HG03064 (cell line): ENCODE measurements around the gene CIB1.
"Not testable (repeated sequence)": the region's sequence is repeated elsewhere in the genome, so short reads cannot be mapped to it uniquely, and the experiment has no call there.

Experiments
- ATAC-seq: cut with Tn5 transposase; IDR thresholded peaks from one replicate; pipeline ENCODE4 v1.9.1; 2021; ENCODE audit warnings: low read depth; ENCODE audit not compliant: unreplicated experiment

Gene CIB1

DNA sequence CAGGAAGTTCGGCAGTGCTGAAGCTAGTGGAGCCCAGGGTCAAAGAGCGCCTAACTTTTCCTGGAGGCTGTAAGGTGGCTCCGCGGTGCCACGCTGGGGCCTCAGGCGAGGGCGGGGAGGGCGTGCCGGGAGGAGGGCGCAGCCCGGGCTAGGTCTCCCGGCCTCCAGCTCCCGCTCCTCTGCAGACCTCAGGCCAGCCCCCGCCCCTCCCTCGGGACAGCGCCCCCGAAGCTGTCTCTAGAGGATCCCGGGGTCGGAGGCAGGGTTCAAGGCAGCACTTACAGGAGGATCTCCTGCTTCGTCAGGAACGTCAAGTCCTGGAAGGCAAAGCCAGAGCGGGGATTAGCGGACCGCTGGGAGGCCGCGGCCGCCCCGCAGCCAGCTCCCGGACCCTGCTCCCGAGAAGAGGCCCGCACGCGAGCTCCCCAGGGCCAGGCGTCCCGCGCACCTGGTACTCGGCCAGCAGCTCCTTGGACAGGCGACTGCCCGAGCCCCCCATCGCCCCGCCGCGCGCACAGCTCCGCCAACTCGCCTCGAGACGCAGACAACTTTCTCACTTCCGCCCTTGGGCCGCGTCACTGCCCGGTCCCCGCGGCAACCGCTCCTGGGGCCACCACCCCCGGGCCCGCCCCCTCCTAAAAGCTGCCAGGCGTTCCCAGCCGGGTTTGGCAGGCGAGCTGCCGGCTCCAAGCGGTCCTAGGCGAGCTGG, at the start of gene CIB1:
TSS of gene CIB1 (minus strand) at position 555 of the 709 bp plus-strand sequence. CDS start at position 499, 56 bp downstream.
- ATAC-seq: peak; percentile 90

DNA sequence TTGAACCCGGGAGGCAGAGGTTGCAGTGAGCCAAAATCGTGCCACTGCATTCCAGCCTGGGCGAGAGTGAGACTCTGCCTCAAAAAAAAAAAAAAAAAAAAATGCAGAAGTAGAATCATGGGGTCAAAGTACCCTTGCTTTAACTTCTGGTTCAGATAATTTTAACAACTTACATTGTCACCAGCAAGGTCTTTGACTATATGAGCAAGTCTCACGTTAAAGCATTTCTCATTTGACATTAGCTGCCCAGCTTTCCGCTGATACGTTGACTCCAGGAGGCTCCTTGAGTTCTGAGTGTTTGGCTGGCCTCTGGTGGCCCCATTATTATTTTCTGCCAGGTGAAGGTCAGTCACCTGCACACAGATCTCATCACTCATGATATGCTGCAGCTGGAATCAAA, 47.9 kb upstream of the CIB1 start:
- not testable (repeated sequence) for ATAC-seq

DNA sequence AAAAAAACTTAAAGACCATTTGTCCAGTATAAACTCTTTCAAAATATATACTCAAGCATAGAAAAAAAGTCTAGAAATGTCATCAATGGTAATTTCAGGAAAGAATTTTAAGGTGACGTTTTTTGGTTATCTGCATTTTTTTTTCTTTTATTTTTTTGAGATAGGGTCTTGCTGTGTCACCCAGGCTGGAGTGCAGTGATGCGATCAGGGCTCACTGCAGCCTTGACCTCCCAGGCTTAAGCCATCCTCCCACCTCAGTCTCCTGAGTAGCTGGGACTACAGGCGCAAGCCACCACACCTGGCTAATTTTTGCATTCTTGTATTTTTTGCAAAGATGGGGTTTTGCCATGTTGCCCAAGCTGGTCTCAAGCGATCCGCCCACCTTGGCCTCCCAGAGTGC, 47.0 kb upstream of the CIB1 start:
- ATAC-seq: not testable (repeated sequence)

DNA sequence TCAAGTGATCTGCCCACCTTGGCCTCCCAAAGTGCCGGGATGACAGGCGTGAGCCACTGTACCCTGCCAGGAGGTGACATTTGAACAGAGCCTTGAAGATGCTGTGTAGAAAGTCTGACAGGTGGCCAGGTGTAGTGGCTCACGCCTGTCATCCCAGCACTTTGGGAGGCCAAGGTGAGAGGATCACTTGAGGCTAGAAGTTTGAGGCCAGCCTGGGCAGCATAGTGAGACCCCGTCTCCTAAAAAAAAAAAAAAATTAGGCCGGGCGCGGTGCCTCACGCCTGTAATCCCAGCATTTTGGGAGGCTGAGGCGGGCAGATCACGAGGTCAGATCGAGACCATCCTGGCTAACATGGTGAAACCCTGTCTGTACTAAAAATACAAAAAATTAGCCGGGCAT, 44.7 kb upstream of the CIB1 start:
- not testable (repeated sequence) for ATAC-seq

DNA sequence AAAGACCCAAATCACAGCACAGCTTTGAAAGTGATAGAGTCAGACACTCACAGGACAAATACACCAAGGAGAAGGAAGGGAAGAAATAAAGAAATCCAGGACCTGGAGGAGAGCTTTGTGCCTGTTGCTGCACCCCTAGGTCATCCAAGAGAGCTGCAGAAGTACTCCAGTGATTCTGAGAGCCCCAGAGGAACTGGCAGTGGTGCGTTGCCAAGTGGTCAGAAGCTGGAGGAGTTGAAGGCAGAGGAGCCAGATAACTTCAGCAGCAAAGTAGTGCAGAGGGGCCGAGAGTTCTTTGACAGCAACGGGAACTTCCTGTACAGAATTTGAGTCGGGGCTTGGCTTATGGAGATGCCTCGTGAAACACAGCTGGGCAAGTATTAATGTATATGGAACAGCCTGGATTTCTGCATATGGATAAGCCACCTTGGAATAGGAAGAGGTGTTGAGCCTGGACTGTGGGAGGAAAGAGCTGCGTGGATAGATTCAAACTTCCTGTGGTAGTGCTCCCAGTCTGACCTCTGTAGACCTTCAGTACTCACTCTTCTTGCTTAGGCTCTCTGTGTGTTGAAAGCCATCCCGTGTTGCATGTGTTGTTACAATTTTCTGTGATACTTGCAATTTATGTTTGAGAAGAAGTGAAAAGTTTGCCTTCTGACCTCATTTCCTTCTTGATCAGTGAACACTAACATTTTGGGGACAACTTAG, 37.9 kb upstream of the CIB1 start:
- ATAC-seq: no peak

DNA sequence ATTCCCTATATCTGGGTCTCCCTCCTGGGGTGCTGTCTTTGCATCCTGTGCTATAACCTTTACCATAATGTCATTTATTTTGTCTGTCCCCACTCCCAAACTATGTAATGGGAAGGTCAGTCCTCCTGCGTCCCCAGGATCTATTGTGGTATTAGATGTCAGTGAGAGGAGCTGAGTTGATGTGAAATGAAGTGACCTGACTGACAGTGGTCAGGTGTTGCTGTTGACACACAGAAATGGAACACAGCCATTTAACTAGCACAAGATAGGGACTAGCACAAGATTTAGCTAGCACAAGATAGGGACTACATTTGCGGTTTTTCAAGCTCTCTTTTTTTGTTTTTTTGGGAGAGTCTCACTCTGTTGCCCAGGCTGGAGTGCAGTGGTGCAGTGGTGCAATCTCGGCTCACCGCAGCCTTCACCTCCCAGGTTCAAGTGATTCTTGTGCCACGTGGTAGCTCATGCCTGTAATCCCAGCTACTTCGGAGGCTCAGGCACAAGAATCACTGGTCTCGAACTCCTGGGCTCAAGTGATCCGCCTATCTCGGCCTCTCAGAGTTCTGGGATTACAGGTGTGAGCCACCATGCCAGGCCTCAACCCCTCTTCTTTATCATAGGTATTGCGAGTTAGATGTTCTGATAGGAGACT, 36.9 kb upstream of the CIB1 start:
- ATAC-seq: no peak

DNA sequence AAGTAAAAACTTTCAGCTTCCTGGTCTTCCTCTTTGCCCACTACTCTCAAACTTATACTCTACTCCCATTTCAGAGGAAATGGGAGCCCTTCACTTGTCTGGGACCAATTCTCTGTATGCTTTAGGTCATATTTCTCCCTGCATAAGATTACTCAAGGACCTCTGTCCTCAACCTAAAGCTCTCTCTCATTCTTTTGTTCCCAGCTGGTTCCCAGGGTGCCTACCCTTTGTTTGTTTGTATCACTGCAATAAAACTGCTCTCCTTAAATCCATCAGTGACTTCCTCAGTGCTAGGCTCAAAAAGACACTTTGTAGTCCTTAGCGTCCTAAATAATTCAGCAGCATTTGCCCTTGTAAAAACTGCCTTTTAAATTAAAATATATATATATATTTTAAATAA, 34.7 kb upstream of the CIB1 start:
- ATAC-seq: no peak

DNA sequence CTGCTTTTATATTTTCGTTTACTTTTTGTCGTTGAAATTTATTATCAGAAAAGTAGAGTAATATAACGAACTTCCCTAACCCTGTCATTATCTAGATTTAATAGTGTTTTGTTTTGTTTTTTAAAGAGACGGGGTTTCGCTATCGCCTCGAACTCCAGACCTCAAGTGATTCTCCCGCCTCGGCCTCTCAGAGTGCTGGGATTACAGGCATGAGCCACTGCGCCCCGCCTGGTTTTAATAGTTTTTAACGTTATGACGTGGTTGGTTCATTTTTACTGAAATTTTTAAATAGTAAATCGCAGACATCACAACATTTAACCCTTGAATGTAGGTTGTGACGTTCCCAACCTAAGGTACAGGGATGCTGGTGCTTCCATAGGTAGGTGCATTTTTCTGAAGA, 32.7 kb upstream of the CIB1 start:
- ATAC-seq: no peak

DNA sequence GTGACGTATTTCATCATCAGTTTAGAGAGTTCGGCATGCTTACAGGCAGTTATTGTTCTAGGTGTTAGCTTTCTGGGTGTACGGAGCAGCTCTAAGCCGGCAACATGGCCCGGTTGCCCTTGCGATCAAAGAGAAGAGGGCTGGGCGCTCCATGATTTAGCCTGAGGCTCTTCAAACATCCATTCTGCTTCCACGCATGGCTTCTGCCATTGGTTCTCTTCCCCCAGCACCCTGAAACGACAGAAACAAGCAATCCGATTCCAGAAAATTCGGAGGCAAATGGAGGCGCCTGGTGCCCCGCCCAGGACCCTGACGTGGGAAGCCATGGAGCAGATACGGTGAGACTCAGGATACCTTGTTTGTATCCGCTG, 32.3 kb upstream of the CIB1 start:
- no peak for ATAC-seq

DNA sequence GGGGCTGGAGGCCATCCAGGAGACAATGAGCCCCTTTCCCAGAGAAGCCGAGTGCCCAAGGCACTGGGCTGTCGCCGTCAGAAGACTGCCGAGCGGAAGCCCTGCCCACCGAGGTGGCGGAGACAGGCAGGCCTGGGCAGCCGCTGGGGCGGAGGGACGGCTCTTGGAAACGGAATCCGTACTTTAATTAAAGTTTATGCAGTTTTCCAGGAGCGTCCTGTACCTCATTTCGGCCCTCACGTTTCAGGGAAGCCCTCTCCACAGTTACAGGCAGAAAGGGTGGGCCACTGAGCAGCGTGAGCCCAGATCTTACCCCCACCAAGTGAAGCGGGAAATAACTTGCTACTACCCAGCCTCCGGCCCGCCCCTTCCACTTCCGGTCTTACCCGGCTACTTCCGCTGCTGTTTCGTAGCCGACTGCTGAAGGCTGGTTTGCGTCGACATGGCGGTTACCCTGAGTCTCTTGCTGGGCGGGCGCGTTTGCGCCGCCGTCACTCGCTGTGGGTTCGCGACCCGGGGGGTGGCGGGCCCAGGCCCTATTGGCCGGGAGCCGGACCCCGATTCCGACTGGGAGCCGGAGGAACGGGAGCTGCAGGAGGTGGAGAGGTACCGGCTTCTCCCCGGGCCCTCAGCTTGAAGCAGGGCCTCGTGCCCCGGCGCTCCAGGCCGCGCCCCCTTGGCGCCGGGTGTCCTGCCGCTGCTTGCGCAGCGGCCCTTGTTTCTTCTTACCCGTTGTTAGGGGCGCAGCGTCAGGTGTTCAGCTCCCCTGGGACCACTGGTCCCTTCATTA, 31.7 kb upstream of the CIB1 start, which contains the start of gene NGRN:
TSS of gene NGRN (plus strand) at position 402 of the 790 bp plus-strand sequence. CDS start at position 443, 41 bp downstream.
- ATAC-seq: peak; percentile 86

DNA sequence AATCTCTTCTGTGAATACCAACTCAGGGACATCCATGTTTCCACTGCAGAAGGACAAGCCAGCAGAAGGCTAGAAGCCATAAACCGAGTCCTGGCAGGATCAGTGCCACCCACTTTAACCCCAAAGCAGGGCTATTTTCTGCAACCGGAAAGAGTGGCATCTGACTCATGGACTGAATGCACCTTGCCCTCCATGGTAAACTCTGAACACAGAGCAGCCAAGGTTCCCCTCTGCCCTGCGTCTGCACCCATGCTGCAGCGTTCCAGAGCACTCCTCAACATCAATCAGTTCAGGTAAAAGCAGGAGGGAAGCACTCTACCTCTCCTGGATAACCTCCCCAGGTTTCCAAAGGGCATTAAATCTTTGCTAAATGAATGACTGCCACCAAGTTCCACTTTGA, 30.9 kb upstream of the CIB1 start:
- no peak for ATAC-seq

DNA sequence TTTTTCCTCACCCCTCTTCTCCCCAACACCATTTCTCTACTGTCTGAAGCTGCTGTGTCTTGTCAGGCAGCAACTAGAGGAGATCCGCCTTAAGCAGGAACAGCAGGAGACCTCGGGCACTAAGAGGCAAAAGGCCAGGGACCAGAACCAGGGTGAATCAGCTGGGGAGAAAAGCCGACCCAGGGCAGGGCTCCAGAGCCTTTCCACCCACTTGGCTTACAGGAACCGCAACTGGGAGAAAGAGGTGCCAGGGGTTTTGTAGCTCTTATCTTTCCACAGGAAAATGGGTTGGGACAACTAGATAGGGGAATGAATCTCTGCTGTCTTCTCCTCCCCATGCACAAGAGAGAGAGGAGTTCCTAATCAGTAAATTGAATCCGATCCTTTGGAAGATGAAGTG, 28.7 kb upstream of the CIB1 start:
- no peak for ATAC-seq

DNA sequence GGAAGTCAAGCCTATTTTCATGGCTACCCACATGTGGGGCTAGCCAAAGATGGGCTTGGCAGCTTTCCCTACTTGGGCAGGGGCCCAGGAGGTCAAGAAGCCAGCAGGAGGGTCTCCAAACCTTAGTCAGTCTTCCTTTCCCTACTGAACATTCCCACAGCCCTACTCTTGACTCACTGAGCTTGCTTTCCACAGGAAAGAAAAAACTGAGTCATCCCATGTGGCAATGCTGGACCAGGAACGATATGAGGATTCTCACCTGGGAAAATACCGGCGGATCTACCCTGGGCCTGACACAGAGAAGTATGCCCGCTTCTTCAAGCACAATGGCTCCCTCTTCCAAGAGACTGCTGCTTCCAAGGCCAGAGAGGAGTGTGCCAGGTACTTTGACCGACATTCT, 28.1 kb upstream of the CIB1 start:
- ATAC-seq: no peak

DNA sequence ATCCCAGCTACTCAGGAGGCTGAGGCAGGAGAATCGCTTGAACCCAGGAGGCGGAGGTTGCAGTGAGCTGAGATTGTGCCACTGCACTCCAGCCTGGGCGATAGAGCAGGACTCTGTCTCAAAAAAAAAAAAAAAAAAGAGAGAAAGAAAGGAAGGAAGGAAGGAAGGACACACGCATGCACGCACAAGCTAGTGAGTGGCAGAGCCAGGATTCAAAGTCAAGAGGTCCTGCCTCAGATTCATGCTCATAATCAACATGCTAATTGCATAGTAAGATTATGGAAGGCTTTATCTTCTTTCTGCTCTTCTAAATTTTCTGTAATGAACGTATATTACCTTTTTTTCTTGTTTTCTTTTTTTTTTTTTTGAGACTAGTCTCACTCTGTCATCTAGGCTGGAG, 27.0 kb upstream of the CIB1 start:
- not testable (repeated sequence) for ATAC-seq

DNA sequence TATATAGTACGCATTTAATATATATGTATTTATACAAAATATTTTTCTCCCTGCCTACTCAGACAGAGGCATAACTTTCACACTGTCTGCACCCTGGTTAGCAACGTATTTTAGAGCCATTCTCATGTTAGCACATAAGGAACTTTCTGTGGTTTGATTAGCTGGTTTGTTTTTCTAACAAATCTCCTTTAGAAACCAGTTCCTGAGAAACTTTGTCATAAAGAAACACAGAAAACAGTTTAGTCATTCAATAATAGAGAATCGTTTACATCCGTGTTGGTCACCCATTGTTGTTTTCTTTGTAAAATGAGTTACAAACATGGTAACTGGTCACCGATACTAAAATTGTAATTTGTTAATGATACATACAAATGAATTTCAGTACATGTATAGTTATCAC, 25.8 kb upstream of the CIB1 start:
- peak; percentile 79 for ATAC-seq

DNA sequence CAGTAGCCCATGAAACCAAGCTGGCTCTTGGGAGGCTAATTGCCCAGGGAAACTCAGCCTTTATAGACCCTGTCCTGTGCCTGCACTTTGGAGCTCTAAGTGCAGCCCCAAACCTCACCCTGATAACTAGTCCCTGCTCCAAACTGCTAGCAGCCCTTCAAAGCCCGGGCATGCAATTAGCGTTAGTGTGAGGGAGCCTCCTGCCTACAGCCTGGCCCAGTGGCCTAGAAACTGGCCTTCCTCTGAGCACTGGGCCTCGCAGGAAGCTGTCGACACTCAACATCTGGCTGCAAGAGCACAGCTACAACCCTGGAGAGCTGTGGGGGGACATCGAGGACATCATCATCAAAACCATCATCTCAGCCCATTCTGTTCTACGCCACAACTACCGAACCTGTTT, 24.0 kb upstream of the CIB1 start:
- ATAC-seq: no peak

DNA sequence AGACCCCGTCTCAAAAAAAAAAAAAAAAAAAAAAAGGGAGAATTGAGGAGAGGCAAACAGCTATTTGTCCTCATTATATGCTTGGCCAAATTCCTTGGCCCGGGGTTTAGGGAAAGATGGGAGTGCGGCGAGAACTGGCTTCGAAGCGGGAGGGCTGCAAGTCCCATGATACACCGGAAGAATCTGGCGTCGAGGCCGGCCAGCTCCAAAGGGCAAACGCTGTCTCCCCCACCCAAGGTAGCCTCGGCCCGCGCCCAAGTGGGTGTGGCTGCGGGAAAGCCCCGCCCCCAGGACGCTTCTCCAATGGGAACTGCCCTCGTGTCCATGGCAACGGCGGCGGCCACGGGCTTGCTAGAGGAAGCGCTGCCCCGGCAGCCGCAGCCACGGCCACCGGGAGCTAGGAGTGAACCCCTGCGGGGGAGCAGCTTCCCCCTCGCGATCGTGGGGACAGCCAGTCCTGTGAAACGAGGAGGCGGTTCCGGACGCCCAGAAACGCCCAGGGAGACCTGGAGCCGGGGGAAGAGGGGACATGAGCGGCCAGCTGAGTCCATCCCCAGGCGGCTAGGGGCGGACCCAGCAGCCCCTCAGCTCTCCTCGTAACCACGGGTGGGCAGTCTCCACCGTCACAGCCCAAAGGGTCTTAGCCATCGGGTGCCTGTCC, 15.6 kb upstream of the CIB1 start, which contains the start of gene TTLL13:
TSS of gene TTLL13 (plus strand) at position 354 of the 661 bp plus-strand sequence. CDS start 1,075 bp downstream, outside the sequence.
- ATAC-seq: no peak

DNA sequence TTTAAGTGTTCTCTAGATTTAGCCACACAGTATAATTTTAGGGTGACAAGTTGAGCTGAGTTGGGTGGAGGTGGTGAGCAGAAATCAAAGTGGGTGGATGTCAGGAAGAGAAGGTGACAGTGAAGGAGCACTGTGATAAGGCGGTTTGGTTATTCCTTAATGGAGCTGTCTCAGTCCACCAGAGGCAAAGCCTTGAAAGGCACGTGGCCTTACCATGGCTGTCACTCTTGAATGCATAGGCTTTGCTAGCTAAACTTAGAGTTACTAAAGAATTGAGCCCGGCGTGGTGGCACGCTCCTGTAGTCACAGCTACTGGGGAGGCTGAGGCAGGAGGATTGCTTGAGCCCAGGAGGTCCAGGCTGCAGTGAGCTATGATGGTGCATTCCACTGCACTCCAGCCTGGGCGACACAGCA, 15.1 kb upstream of the CIB1 start:
- no peak for ATAC-seq

DNA sequence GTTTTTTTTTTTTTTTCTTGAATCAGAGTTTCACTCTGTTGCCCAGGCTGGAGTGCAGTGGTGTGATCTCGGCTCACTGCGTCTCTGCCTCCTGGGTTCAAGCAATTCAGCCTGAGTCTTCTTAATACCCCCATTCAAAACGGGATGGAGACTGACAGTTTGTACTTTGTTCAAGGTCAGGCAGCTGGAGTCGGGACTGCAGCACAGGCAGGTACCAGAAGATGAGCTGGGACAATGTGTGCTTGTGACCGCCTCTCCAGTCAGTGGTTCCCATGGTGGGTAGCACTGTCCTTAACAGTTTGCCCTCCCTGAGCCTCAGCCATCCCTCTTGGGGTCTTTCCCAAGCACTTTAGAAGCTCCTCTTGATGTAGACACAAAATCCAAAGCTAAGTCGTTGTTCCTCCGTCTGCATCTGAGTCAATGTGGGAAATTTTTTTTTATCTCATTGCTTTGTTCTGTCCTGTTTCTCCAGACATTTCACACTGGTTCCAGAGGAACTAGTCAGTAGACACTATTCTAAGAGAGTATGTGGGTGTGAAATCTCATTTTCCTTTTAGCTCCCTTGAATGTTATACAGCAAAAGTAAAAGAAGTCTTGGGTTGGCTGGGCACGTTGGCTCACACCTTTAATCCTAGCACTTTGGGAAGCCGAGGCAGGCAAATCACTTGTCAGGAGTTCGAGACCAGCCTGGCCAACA, 10.3 kb upstream of the CIB1 start:
- no peak for ATAC-seq
